GM06990 (cell line): ENCODE data around the gene RNU1-3.
"Not testable (repeated sequence)": the region's sequence is repeated elsewhere in the genome, so short reads cannot be mapped to it uniquely, and the experiment has no call there.

Source experiments
- DNase-seq: peaks from one replicate; pipeline ENCODE4 v3.0.0-alpha.2; 2011; ENCODE audit not compliant: insufficient read length; ENCODE audit errors: extremely low read depth
- H3K27me3 ChIP-seq: replicated peaks from 2 replicates; pipeline ENCODE4 v1.6.0; 2011; ENCODE audit warnings: low read length; ENCODE audit not compliant: control insufficient read depth, insufficient read depth
- H3K36me3 ChIP-seq: 2 replicates; pipeline ENCODE4 v1.5.1; 2011; ENCODE audit warnings: low read length; ENCODE audit not compliant: control insufficient read depth, insufficient read depth
- H3K4me3 ChIP-seq: replicated peaks from 2 replicates; pipeline ENCODE4 v1.5.1; 2011; ENCODE audit warnings: low read depth, mild to moderate bottlenecking, control low read depth, low read length
- CTCF ChIP-seq: IDR thresholded peaks from 2 replicates; pipeline ENCODE4 v1.5.1; 2011; ENCODE audit warnings: low read length, control low read depth, mild to moderate bottlenecking, inconsistent platforms; ENCODE audit not compliant: insufficient read depth, poor library complexity, severe bottlenecking

Gene RNU1-3

DNA sequence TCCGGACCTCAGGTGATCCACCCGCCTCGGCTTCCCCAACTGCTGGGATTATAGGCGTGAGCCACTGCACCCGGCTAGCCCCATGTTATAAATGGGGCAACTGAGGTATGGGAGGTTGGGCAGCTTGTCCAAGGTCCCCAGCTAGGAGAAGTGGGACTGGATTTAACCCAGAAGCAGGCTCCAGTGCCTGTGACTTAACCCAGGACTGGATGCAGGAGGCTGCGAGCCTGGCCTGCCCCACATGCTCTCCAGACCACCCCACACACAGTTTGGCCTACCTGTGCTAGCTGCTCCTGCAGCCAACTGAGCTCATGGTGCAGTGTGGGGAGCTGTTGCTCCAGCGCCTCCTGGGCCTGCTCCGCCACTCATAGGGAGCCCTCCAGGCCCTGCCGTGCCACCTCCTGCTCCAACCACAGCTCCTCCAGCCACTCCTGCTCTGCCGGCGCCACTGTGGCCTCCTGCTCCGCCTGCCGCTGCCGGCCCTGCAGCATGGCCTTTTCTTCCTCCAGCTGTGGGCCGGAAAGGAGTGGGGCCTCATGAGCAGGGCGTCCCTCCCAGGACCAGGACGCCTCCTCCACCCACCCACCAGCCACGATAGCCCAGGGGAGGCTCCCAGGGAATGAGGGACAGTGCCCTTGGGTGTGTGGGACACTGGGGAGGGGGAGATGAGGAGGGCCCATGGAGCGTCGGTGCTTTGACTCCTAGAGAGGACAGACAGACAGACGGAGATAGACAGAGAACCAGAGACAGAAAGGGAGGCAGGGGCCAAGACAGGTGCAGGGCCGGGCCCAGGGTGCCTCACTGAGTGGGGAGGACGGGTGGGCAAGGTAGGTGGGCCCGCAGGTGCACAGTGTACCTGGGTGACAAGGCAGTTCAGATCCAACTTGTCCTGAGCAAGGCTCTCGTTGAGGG lies 41.0 kb downstream of the RNU1-3 start:
- peaks cover 27% of the 10 kb centered on the region for H3K36me3 ChIP-seq
- no peak overlapping the region for H3K4me3 ChIP-seq
- DNase-seq: no peak
- no peaks in the 10 kb centered on the region for H3K27me3 ChIP-seq
- no peak for TF ChIP-seq CTCF

- not testable (repeated sequence) for DNase-seq, H3K4me3 ChIP-seq, H3K27me3 ChIP-seq
- peaks cover 23% of the 10 kb centered on the region for H3K36me3 ChIP-seq
These were observed 42.7 kb downstream of the RNU1-3 start for GRCh38 chr1:16623812-16624719.

GRCh38 chr1:16623337-16623736 lies 43.4 kb downstream of the RNU1-3 start:
- not testable (repeated sequence) for H3K27me3 ChIP-seq, H3K4me3 ChIP-seq, DNase-seq
- peaks cover 22% of the 10 kb centered on the region for H3K36me3 ChIP-seq

GRCh38 chr1:16621681-16622315 lies 45.0 kb downstream of the RNU1-3 start:
- not testable (repeated sequence) for H3K27me3 ChIP-seq, H3K4me3 ChIP-seq, DNase-seq
- peaks cover 20% of the 10 kb centered on the region for H3K36me3 ChIP-seq

GRCh38 chr1:16621300-16621658 lies 45.5 kb downstream of the RNU1-3 start:
- Histone ChIP-seq H3K4me3 (no peak overlapping the region), H3K27me3 (no peaks in the 10 kb centered on the region), H3K36me3 (peaks cover 18% of the 10 kb centered on the region)
- no peak for TF ChIP-seq CTCF
- DNase-seq: no peak

DNA sequence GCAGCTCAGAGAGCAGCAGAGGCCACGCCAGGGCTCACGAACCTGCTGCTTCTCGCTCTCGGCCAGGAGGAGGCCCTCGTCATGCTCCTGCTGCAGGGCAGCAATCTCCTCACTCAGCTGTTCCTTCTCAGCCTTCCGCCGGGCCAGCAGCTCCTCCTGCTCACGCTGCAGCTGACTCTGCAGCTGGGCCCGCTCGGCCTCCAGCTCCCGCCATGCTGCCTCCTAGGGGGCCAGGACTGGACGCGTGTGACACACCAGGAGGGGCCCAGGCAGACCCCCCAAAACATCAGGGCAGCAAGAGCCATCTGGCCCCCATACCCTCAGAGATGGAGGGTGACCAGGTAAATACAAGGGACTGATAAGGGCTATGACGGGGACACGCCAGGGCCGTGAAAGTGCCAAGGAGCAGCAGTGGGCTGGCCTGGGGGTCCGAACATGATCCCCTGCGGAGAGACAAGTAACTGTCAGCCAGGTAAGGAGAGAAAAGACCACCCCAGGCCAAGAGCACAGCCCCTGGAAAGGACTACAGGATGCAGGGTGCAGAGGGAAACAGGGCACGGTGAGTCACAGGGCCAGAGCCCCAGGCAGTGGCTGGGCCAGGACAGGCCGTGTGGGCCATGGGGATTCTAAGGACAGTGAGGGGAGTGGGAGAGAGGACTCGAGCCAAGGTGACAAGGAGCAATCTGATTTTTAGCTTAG lies 46.8 kb downstream of the RNU1-3 start:
- H3K36me3 ChIP-seq: peaks cover 10% of the 10 kb centered on the region
- not testable (repeated sequence) for DNase-seq, H3K4me3 ChIP-seq, H3K27me3 ChIP-seq

DNA sequence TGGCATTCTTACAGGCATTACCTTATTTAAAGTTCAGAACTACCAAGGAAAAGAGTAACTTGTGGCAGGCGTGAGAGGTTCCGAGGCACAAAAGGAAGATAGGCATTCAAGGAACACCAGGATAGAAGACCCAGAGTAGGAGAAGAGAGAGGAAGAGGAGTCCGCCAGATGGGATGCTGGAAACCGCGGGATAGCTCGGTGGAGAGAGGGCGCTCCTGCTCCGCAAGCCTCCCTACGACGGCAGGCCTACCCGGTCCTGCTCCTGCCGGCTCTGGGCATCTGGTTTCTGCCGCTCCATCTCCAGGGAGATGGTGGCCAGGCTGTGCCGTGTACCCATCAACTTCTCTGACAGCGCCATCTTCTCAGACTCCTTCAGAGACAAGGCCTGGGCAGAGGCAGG lies 48.0 kb downstream of the RNU1-3 start:
- no peak for TF ChIP-seq CTCF
- no peaks in the 10 kb centered on the region for H3K27me3 ChIP-seq
- H3K4me3 ChIP-seq: no peak overlapping the region
- H3K36me3 ChIP-seq: peaks cover 5% of the 10 kb centered on the region
- no peak for DNase-seq
